ENCODE data around the gene SYNE3.
"Not testable (repeated sequence)": the region's sequence is repeated elsewhere in the genome, so short reads cannot be mapped to it uniquely, and the experiment has no call there.

SYNE3 gene

GRCh38 chr14:95523051-95523814 lies 6.8 kb upstream of the SYNE3 start:
- DNase-seq, result no peak

DNA sequence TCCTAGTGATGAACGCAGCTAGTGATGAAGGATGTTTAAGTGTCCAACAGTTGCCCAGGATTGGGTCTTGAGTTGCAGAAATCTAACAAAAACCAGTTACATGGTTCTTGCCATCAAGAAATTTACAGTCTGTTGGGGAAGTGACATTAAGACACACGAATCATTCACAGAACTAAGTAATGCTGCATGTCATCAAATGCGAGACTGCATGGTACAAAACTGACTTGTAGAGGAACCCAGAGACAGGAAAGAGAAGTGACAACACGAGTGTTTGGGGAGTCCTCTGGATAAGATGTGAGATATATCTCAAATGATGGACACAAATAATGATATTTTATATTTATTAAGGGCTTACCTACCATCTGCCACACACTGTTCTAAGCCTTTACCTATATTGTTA lies 6.1 kb upstream of the SYNE3 start:
- no peak for DNase-seq

DNA sequence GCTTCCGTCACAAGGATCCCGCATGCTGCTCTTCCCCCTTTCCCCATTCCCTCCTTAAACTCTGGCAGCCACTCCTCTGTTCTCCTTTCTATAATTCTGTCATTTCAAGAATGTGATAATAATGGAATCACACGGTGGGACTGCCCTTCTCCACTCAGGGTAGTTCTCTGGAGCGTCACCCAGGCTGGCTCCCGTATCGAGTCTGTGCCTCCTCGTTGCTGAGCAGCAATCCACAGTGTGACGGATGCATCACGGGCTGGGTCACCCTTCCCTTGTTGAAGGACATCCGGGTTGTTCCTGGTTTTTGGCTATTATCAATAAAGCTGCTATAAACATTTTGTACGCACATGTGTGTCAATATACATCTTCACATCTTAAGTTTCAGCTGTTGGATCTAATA lies 5.7 kb upstream of the SYNE3 start:
- no peak for DNase-seq

DNA sequence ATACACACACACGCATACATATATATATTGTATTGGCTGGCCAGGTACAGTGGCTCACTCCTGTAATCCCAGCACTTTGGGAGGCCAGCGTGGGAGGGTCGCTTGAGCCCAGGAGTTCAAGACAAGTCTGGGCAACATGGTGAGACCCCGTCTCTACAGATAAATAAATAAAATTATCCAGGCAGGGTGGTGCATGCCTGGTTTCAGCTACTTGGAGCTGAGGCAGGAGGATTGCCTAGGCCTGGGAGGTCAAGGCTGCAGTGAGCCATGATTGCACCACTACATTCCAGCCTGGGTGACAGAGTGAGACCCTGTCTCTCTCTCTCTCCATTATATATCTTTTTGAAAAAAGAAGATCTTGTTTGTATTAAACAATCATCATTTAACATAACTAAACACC lies 4.6 kb upstream of the SYNE3 start:
- DNase-seq, result no peak

GRCh38 chr14:95520346-95520745 lies 3.9 kb upstream of the SYNE3 start:
- no peak for DNase-seq

GRCh38 chr14:95519699-95520098 lies 3.2 kb upstream of the SYNE3 start:
- peak; percentile 61 for DNase-seq

DNA sequence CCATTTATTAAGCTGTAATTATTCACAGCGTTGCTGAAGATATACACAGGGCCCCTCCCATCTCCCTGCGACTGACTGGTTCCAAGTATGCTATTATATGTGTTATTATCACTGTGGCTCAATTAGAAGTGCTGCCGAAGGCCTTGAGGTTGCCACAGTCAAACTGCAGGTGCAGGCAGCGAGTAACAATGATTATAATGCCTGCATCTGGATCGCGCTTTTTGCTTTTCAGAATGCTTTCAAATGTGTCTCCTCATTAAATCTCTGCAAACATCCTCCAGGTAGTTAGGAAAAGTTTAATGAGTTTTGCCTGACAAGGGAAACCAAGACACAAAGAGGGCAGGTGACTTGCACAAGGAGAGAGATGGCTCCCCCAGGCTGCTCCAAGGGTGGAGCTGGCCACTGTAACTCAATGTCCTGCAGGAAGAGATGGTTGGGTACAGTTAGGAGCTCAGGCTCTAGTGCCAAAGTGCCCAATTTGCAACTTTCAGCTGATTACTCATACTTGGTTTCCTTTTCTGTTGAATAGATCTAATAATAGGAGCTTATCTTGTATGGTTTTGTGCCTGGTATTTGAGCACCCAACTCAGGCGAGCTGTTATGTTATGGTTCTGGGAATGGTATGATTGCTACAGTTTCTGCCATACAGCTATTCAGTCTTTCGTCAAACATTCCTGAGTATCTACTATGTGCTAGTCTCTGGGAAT lies 1.7 kb upstream of the SYNE3 start:
- no peak for DNase-seq

- DNase-seq, result peak; percentile 73
Observed at GRCh38 chr14:95515596-95516552, 576 bp downstream of the SYNE3 start.

DNA sequence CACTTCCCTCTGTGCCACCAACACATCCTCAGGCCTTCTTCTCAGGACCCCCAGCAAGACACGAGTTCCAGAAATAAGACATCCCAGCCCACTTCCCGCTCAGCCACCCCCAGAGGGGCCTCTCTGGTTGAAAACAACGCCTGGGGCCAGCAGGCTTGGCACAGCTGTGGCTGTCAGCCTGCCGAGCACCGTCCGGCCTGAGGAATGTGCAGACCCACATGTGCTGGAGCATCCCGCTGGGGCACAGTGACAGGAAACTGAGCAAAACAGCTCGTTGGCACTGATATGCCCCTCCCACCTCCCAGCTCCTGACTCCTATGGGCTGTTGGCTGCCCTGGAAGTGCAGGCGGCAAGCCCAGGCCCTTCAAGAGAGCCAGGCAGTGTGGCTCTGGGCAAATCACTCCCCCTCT lies 1.4 kb downstream of the SYNE3 start:
- peak; percentile 64 for DNase-seq

- DNase-seq, result no peak
Observed at GRCh38 chr14:95514131-95515079, 2.0 kb downstream of the SYNE3 start.

DNA sequence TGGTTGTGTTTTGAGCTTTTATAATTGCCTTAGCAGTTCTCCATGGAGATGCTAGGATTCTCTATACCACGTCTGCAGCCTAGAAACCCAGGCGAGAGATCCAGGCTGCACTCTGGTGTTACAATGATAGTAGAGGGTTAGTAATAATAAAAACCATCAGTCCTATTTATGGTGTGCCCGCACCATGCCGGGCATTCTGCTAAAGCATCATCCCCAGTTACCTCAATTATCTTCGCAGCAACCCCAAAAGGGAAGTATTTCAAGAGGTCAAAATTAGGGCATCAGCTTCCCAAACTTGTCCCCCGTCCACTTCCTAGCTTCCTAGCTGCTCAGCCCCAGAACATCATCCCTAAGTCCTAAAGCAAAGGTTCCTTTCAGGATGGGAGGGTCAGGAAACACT lies 3.2 kb downstream of the SYNE3 start:
- DNase-seq, result no peak

DNA sequence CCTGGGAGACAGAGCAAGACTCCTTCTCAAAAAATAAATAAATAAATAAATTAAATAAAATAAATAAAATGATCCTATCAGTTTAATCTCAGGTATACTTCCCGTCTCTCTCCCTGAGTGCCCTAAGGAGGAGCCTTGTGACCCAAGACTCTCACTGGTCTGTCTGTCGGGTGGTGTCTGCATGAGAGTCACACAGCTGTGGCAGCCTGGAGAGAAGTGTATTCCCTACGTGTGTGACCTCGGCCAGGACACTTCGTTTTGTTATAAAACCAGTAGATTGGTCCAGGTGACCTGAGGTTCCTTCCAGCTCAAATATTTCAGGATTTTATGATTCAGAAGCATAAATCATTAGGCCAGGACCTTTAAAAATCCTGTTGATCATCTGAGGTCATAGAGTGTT lies 4.8 kb downstream of the SYNE3 start:
- no peak for DNase-seq

DNA sequence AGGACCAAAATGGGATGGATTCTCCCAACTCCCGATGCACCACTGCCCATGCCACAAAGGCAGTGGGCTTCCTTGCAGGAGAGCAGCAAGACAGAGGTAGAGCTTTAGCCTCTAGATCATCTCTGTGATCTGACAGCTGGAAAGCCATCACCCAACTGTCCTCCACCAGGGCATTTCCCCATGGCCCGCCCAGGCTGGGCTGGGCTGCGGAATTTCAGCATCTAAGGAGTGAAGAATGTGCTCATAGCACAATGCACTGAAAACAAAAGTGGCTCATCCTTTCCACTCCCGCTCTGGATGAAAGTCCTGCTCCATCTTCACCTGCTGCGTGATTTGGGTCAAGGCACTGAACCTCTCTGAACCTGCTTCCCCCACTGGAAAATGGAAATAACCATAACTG lies 5.6 kb downstream of the SYNE3 start:
- no peak for DNase-seq

DNA sequence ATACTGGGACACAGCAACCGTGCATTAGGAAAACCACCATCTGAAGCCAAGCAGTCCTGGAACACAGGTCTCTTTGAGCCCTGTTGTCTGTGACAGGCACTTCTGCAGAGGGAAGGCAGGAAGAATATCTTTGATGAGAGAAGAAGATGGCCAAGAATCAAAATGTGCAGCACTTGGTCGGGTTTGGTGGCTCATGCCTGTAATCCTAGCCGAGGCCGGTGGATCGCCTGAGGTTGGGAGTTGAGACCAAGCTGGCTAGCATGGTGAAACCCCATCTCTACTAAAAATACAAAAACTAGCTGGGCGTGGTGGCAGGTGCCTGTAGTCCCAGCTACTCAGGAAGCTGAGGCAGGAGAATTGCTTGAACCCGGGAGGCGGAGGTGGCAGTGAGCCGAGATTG lies 6.1 kb downstream of the SYNE3 start:
- not testable (repeated sequence) for DNase-seq

GRCh38 chr14:95509495-95509894 lies 7.0 kb downstream of the SYNE3 start:
- no peak for DNase-seq

GRCh38 chr14:95508377-95508776 lies 8.1 kb downstream of the SYNE3 start:
- no peak for DNase-seq

GRCh38 chr14:95507701-95508103 lies 8.7 kb downstream of the SYNE3 start:
- peak; percentile 21 for DNase-seq

DNA sequence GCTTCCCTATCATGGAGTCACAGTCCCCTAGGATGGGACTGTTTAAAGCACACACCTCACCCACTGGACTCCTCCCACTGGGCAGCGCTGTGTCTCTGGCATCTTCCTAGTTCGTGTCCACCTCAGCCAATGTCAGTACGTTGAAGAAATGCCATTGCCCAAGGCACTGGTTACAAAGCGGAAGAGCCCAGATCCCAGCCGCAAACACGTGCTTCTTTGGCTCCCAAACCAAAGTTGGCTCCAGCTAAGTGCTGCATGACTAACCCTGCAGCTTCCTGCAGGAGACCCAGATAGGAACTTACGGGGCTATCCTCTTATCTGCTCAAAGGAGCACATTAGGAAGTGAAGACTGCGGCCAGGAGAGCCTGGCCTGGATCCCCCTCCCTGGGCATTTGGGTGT lies 9.3 kb downstream of the SYNE3 start:
- DNase-seq, result peak; percentile 72

DNA sequence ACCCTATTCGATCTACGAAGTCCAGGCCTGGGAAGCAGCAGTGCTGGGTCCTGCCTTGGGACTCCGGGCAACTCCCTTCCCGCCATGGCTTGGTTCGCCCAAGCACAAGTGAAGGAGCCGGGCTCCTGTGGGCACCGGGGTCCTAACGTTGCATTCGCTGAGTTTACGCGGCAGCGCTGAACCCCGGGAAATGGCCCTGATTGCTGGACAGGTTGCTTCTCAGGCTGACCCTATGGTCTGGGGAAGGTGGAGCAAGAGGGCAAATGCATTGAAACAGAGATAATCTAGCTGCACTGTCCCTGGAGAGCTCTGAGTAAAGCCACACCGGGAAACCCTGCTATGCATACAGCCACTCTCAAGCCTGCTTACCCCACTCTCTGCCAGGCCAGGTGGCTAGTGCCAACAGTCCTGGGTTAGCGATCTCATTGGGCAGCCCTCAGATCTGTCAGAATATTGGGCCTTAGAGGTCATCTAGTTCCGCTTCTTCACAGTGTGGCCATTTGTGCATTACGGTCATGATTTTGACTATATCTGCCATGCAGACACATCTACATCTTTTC lies 11.3 kb downstream of the SYNE3 start:
- DNase-seq, result no peak

DNA sequence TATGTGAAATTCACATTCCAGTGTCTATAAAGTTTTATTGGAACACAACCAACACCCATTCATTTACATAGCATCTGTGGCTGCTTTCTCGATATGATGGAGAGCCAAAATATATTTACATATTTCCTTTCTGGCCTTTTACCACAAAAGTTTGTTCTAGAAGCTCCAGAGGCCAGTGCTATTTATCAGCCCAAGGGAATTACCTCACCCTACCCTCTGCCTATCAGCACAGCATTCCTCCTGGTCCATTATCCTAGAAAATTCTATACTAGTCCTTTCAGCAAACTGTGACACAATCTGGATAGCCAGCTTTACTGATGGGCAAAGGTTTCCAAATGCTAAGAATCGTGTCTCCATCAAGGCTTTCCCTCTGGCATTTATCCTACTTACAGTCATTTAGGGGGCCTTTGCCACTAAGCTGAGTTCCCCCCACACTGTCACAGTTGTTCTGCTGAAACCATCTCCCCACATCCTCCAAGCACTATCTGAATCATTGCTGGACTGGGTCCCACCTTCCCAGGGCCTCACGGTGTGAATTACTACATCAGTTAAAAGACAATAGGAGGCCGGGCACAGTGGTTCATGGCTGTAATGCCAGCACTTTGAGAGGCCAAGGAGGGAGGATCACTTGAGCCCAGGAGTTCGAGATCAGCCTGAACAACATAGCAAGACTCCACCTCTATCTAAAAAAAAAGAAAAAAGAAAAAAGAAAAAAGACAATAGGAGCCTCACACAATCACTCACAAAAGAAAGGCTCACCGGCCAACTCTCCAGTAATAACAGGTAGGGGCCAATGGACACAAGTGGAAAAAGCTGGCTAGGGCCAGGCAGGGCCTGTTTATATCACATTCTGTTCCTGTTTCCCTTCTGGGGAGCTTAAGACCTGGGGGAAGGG lies 12.1 kb downstream of the SYNE3 start:
- DNase-seq, result no peak

Data from GDM1 (cell line).